COLO668 (cell line): ENCODE data around the gene TMOD2.
A peak's percentile ranks its signal among the peaks of the same experiment; 100 is the strongest.
"Not testable (repeated sequence)": the region's sequence is repeated elsewhere in the genome, so short reads cannot be mapped to it uniquely, and the experiment has no call there.

Experiments
- DNase-seq: peaks from one replicate; lab custom pipeline; 2025; ENCODE audit not compliant: unreplicated experiment; lab: John Stamatoyannopoulos, UW

The TMOD2 gene

DNA sequence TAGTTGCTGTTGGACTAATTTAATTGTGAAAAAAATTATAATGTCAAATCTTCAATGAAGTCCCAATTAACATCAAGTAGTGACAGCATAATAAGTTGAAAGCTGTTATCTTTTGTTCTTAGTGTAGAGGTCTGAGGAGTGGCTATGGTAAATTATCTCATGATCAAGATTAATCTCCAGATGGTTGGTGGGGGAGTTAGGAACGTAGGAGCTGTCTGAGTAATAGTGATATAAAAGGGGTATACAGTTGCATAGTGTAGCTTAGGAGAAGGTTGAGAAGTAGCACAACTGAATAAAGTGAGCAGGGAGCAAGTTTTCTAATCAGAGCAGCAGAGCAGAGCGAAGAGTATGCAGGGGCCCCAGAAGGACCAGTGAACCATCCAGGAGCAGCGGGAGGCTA, 19.5 kb downstream of the TMOD2 start:
- DNase-seq = no peak

- DNase-seq = no peak
Measured at GRCh38 chr15:51771773-51772172, 20.4 kb downstream of the TMOD2 start.

DNA sequence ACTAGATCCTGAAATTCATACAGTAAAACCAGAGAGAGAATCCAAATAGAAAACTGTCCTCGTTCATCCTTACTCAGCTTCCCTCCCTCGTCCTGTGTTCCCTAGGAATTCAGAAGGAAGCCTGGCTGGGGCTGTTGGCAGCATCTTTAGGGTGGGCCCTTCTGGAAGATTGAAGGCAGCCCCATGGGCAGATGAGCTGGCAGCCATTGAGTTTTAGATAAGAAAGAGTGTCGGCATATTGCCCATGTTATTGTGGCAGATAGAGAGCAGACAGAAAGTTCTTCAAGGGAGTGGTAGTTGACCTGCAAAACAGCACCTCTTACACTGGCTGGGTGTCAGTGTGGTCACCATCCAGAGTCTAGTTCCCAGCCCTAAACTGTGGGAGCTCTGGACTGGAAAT, 23.5 kb downstream of the TMOD2 start:
- DNase-seq = no peak

GRCh38 chr15:51775967-51776816, 24.8 kb downstream of the TMOD2 start:
- peak; percentile 28 for DNase-seq

GRCh38 chr15:51776952-51777569, 25.7 kb downstream of the TMOD2 start:
- peak; percentile 58 for DNase-seq

DNA sequence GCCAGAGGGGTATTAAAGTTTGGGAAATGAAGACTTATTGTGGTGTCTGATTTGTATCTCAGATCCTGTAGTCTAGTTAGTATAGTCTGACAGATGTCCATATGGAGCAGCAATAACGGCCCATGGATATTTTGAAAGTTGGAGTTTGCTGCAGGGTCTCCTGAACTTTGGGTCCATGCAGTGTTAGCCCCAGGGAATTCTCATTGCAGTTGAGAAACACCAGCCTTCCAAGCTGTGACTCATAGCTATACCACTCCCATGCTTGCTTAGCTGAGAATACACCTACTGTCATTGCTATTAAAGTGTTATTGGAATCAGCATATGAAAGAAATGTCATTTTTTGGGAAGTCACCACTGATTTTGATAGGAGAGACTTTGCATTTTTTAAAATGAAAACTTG, 29.2 kb downstream of the TMOD2 start:
- no peak for DNase-seq

DNA sequence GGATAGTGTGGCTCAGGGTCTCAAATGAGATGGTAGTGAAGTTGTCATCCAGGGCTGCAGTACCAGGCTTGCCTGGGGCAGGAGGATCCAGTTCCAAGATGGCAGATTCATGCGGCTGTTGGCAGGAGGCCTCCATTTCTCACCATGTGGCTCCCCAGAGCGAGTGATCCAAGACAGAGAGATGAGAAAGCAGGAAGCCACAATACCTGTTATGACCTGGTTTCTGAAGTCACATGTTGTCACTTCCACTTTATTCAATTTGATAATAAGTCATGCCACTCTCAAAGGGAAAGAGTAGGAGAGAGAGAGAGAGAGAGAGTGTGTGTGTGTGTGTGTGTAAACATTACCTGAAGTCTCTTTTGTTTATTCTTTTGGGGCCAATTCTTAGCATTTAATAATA, 30.1 kb downstream of the TMOD2 start:
- no peak for DNase-seq

GRCh38 chr15:51782357-51782896, 31.0 kb downstream of the TMOD2 start:
- DNase-seq = no peak

DNA sequence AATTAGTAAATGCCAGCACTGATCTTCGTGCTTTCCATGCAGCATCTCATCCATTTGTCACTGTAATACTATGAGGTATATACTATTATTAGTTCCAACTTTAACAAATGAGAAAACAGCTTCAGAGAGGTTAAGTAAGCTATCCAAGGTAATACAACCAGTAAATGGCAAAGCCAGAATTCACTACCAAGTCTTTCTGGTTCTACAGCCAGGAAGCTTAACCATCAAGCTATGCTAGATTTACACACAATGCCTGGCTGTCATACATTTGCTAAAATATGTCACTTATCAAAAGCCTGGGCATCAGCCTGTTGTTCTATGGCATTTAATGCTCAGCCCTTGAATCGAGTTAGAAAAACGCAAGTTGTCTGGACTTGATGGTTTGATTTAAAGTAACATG, 32.6 kb downstream of the TMOD2 start:
- DNase-seq = no peak

DNA sequence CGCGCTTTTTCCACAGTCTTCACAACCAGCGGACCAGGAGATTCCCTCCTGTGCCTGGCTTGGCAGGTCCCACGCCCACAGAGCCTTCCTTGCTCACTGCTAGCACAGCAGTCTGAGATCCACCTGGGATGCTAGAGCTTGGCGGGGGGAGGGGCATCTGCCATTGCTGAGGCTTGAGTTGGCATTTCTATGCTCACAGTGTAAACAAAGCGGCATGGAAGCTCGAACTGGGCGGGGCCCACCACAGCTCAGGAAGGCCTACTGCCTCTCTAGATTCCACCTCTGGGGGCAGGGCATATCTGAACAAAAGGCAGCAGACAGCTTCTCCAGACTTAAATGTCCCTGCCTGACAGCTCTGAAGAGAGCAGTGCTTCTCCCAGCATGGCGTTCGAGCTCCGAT, 35.7 kb downstream of the TMOD2 start:
- peak; percentile 40 for DNase-seq

DNA sequence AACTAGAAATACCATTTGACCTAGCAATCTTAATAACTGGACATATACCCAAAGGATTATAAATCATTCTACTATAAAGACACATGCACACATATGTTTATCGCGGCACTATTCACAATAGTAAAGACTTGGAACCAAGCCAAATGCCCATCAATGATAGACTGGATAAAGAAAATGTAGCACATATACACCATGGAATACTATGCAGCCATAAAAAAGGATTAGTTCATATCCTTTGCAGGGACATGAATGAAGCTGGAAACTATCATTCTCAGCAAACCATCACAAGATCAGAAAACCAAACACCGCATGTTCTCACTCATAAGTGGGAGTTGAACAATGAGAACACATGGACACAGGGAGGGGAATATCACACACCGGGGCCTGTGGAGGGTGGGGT, 41.1 kb downstream of the TMOD2 start:
- not testable (repeated sequence) for DNase-seq

GRCh38 chr15:51793521-51794305, 42.3 kb downstream of the TMOD2 start:
- no peak for DNase-seq

- peak; percentile 64 for DNase-seq
Measured at GRCh38 chr15:51796847-51797401, 45.5 kb downstream of the TMOD2 start.

GRCh38 chr15:51798281-51798680, 46.9 kb downstream of the TMOD2 start:
- no peak for DNase-seq

DNA sequence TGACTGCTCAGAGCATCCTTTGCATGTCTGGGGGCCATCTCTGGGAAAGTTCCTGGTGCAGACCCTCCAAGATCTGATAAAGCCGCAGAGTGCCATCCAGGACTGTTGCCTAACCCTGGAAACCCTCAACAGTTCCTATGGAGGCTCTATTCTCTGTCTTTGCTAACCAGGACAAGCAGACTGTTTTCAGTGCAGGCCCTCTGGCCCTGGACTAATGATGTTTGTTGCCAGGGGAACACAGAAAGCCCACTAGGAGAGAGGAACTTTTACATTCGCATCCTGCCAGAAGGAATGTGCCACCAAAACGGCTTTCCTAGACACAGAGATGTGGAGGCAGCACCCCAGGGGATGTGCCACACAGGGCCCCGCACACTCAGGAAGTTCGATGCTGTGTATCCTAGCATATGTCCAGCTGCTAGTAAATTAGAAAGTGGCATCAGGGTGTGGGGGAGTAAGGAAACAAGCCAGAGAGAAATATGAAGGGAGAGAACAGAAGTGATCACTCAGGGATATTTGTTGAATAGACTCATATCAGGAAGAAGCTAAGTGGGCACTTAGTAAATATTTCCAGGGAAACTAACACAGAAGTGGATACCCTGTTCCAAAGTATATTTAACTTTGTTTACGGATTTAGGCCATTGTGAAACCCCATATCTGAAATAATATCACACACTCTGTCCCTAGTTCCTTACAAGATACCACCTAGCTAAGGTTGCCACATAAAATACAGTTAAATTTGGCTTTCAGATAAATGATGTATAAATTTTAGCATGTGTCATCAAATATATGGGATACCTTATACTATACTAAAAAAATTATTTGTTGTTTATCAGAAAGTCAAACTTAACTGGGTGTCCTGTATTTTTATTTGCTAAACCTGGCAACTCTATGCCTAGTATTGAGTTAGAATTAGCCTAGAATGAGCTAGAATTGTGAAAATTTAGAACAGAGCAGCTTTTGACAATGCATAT, 48.2 kb downstream of the TMOD2 start:
- DNase-seq = no peak

GRCh38 chr15:51801391-51801835, 50.0 kb downstream of the TMOD2 start:
- DNase-seq = no peak

GRCh38 chr15:51802593-51802992, 51.2 kb downstream of the TMOD2 start:
- DNase-seq = no peak

DNA sequence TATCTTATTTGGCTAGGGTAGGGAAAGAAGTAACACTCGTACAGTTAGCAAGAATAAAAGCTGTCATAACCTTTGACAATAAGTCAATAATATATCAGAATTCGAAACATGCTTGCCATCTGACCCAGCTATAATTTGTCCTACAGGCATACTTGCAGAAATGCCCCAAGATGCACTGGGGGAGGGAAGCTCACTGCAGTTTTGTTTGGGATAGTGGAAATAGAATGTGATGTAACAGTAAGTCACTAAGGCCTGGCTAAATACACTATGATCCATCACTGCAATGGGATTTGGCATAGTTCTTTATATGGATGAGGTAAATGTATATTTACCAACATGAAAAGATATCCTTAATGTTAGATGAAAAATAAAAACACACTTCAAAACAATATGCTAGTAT, 52.6 kb downstream of the TMOD2 start:
- no peak for DNase-seq

- no peak for DNase-seq
Measured at GRCh38 chr15:51806123-51806522, 54.7 kb downstream of the TMOD2 start.

GRCh38 chr15:51809457-51809856, 58.1 kb downstream of the TMOD2 start:
- DNase-seq = no peak
